Peyer's patch (tissue), 4 donors: ENCODE data around the gene AHRR.

Experiments used
- POLR2A ChIP-seq, 2 donors: fragments of 450-650 bp; IDR thresholded peaks; one replicate each; pipeline ENCODE4 v1.5.1; 2017; ENCODE audit warnings: antibody characterized with exemption in 2 of 2, mild to moderate bottlenecking in 2 of 2, moderate library complexity in 2 of 2
- TF ChIP-seq, protein P1 (sequence below), 6 experiments: fragments of 450-650 bp in 4 of 6; fragments of 200-600 bp in 2 of 6; sonication (generic) in 1 of 6; IDR thresholded peaks; one replicate each; pipeline ENCODE4 v1.5.1; 2017 to 2019; ENCODE audit warnings: antibody characterized with exemption in 6 of 6, mild to moderate bottlenecking in 3 of 6, moderate library complexity in 1 of 6

DNA sequence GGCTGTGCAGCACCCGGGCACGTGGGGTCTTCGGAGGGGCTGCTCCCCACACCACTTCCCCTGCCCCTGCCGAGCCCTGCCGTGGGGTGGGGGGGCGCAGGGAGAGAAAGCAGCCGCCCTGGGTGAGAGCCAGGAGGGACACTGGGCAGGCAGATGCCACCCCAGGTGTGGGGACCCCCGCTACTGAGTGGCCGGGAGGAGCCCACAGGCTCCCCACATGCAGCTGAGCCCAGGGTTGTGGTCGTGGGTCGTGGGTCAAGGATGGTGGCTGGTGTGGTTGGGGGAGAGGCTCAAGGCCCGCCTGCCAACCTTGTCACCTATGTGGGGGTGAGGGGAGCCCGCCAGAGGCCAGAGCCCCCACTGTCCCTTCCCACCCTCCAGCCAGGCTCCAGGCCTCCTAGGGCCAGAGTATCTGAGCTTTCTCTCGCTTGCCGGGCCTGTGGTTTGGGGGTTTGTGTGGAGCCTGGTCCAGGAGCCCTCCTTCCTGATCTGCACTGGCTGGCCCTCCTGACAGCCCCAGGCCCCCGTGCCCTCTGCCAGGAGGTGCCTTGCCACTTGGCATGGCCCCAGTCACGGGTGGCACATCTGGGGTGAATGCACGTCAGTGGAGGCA lies 157.0 kb downstream of the AHRR start:
- TF ChIP-seq, protein P1, sequence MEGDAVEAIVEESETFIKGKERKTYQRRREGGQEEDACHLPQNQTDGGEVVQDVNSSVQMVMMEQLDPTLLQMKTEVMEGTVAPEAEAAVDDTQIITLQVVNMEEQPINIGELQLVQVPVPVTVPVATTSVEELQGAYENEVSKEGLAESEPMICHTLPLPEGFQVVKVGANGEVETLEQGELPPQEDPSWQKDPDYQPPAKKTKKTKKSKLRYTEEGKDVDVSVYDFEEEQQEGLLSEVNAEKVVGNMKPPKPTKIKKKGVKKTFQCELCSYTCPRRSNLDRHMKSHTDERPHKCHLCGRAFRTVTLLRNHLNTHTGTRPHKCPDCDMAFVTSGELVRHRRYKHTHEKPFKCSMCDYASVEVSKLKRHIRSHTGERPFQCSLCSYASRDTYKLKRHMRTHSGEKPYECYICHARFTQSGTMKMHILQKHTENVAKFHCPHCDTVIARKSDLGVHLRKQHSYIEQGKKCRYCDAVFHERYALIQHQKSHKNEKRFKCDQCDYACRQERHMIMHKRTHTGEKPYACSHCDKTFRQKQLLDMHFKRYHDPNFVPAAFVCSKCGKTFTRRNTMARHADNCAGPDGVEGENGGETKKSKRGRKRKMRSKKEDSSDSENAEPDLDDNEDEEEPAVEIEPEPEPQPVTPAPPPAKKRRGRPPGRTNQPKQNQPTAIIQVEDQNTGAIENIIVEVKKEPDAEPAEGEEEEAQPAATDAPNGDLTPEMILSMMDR (IDR thresholded peaks at IDR 0.05) = no peak
- no peak for TF ChIP-seq POLR2A (IDR thresholded peaks at IDR 0.05)
